Measurements from ENCODE around the gene LRRC37A2.
"Not testable (repeated sequence)": the region's sequence is repeated elsewhere in the genome, so short reads cannot be mapped to it uniquely, and the experiment has no call there.

LRRC37A2 gene

DNA sequence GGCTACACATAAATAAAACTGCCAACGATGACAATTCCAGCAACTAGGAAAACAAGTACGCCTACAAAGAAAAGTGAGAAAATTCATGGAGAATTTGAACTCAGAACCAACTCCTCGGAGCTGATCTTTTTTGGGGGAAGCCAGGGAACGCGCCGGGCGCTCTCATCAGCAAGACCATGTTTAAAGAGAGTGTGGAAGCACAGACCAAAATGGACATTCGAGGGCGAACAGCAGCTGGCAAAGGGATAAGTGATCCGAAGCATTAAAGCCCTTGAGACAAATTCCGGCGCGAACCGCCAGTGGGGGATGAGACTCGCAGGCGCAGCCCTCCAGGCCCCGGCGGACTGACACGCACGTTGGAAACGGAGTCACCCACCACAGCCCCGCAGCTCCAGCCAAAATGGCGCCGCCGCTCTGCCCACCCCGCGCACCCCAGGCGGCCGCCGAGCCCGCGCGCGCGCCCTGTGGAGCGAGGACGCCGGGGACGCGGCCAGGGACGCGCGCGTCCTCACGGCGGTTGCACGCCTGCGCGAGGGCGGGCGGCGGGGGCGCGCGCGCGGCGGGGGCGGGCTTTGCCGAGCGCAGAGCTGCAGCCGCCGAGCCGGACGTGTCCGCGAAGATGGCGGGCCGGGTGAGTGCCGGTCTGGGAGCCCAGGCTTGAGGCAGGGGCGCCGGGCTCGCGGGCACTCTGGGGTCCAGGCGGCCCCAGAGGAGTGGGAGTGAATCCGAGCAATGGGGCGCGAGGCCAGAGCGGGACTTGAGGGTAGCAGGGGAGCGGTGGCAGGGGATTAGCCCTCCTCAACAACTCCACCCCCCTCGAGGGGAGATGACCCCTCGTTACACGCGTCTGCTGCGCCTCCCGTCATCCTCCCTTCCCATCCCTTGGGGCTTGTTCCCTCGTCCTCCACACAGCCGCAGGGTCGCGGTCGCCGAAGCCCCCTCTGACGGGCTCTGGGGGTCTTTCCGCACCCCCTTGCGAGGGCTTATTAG lies 78.2 kb downstream of the LRRC37A2 start, which contains the start of gene NSF:
Gene NSF (plus strand): TSS at position 513 of the 990 bp plus-strand sequence. CDS start 107 bp downstream, at position 620.
- not testable (repeated sequence) for H3K4ac ChIP-seq (ENCODE audit: low read length); H2BK12ac ChIP-seq (ENCODE audit: low read length); H3K23ac ChIP-seq (ENCODE audit: low read depth, low read length, poor library complexity); H4K91ac ChIP-seq (ENCODE audit: low read depth, low read length, poor library complexity); H4K8ac ChIP-seq (ENCODE audit: low read depth, low read length); H3K27ac ChIP-seq (replicated peaks; ENCODE audit: low read length); H3K79me1 ChIP-seq (ENCODE audit: low read depth, low read length); H2BK5ac ChIP-seq (ENCODE audit: low read length); H3K9ac ChIP-seq (ENCODE audit: low read depth, low read length, poor library complexity); DNase-seq (ENCODE audit: low spot score); H2BK120ac ChIP-seq (ENCODE audit: low read depth, low read length); H2AK5ac ChIP-seq (ENCODE audit: low read depth, low read length); H3K4me1 ChIP-seq (ENCODE audit: control insufficient read depth in 2 of 2, insufficient read depth in 1 of 2, low read depth in 1 of 2, low read length in 2 of 2); H2BK15ac ChIP-seq (ENCODE audit: low read length); H3K27me3 ChIP-seq (ENCODE audit: control insufficient read depth in 3 of 3, insufficient read depth in 3 of 3, low read depth in 1 of 3, low read length in 3 of 3); H3K4me2 ChIP-seq (ENCODE audit: insufficient read depth, low read length, poor library complexity, severe bottlenecking); H3K14ac ChIP-seq (ENCODE audit: low read length); H3K18ac ChIP-seq (ENCODE audit: low read length); H3K9me3 ChIP-seq (replicated peaks in 1 of 2; ENCODE audit: control insufficient read depth in 2 of 2, insufficient read depth in 1 of 2, low read depth in 1 of 2, low read length in 2 of 2); H3K36me3 ChIP-seq (replicated peaks in 1 of 2; ENCODE audit: control insufficient read depth in 2 of 2, insufficient read depth in 2 of 2, low read length in 2 of 2); H3K4me3 ChIP-seq (ENCODE audit: low read length in 2 of 2); H2AFZ ChIP-seq (ENCODE audit: low read length)
- WGBS, 2 donors (ENCODE audit: extremely low coverage in 2 of 2, insufficient read length in 2 of 2, insufficient replicate concordance in 1 of 2), result no CpG with 5 or more reads among the region's 95 CpGs

DNA sequence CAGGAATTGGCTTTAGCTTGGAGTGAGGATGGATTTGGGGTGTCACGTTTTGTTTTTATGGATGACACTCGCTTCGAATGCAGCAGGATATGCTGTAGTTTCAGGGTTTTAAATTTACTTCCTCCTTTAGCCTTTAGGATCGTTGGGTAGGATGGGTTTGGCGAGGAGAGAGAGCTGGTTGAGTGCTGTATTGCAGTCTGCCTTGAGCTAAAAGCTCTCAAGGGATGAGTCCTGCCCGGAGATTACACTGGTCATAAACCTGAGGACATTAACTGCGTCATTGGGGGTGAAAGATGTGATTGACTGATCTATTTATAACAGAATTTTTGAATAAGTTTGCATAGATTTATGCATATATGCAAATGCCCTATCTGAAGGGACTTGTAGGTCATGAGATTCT lies 79.1 kb downstream of the LRRC37A2 start:
- not testable (repeated sequence) for H3K4me1 ChIP-seq (ENCODE audit: control insufficient read depth in 2 of 2, insufficient read depth in 1 of 2, low read depth in 1 of 2, low read length in 2 of 2); H3K23ac ChIP-seq (ENCODE audit: low read depth, low read length, poor library complexity); H2BK12ac ChIP-seq (ENCODE audit: low read length); H3K4me2 ChIP-seq (ENCODE audit: insufficient read depth, low read length, poor library complexity, severe bottlenecking); H3K27ac ChIP-seq (replicated peaks; ENCODE audit: low read length); DNase-seq (ENCODE audit: low spot score); H2BK120ac ChIP-seq (ENCODE audit: low read depth, low read length); H4K8ac ChIP-seq (ENCODE audit: low read depth, low read length); H3K9ac ChIP-seq (ENCODE audit: low read depth, low read length, poor library complexity); H2BK5ac ChIP-seq (ENCODE audit: low read length); H4K91ac ChIP-seq (ENCODE audit: low read depth, low read length, poor library complexity); H3K79me1 ChIP-seq (ENCODE audit: low read depth, low read length); H2AK5ac ChIP-seq (ENCODE audit: low read depth, low read length); H3K36me3 ChIP-seq (replicated peaks in 1 of 2; ENCODE audit: control insufficient read depth in 2 of 2, insufficient read depth in 2 of 2, low read length in 2 of 2); H3K4ac ChIP-seq (ENCODE audit: low read length); H3K18ac ChIP-seq (ENCODE audit: low read length); H2BK15ac ChIP-seq (ENCODE audit: low read length); H2AFZ ChIP-seq (ENCODE audit: low read length); H3K27me3 ChIP-seq (ENCODE audit: control insufficient read depth in 3 of 3, insufficient read depth in 3 of 3, low read depth in 1 of 3, low read length in 3 of 3); H3K4me3 ChIP-seq (ENCODE audit: low read length in 2 of 2); H3K9me3 ChIP-seq (replicated peaks in 1 of 2; ENCODE audit: control insufficient read depth in 2 of 2, insufficient read depth in 1 of 2, low read depth in 1 of 2, low read length in 2 of 2); H3K14ac ChIP-seq (ENCODE audit: low read length)
- WGBS, 2 donors (ENCODE audit: extremely low coverage in 2 of 2, insufficient read length in 2 of 2, insufficient replicate concordance in 1 of 2), result no CpG with 5 or more reads among the region's 7 CpGs

DNA sequence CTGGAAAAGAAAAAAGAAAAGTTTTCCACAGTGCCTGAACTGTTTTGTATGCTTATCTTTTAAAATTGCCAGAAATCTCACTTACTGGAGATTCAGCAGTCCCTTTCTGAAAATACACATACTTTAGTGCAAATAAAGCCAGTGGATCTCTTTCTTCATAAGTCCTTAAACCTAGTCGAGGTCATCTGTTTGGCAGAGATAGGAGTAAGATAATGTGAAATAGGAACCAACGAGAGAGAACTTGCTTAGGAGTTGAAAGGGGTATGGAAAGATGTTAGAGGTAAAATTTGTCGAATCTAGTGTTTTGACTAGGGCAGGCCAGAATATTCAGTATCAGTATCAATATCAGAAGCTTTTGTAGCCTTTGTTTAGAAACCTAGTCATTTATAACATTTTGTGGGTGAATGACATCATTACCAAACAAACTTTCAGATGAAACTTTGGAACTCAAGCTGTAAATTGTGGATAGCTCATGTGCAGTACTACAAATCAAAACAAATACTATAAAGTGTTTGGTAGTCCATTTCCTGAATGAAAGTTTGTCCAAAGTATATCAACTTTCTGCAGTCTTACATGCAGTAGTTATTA lies 86.2 kb downstream of the LRRC37A2 start:
- not testable (repeated sequence) for H3K18ac ChIP-seq (ENCODE audit: low read length); H2BK12ac ChIP-seq (ENCODE audit: low read length); H3K27ac ChIP-seq (replicated peaks; ENCODE audit: low read length); H2AFZ ChIP-seq (ENCODE audit: low read length); H2AK5ac ChIP-seq (ENCODE audit: low read depth, low read length); DNase-seq (ENCODE audit: low spot score); H3K4me2 ChIP-seq (ENCODE audit: insufficient read depth, low read length, poor library complexity, severe bottlenecking); H2BK5ac ChIP-seq (ENCODE audit: low read length); H4K8ac ChIP-seq (ENCODE audit: low read depth, low read length); H3K9ac ChIP-seq (ENCODE audit: low read depth, low read length, poor library complexity); H2BK15ac ChIP-seq (ENCODE audit: low read length); H3K4me1 ChIP-seq (ENCODE audit: control insufficient read depth in 2 of 2, insufficient read depth in 1 of 2, low read depth in 1 of 2, low read length in 2 of 2); H3K27me3 ChIP-seq (ENCODE audit: control insufficient read depth in 3 of 3, insufficient read depth in 3 of 3, low read depth in 1 of 3, low read length in 3 of 3); H3K23ac ChIP-seq (ENCODE audit: low read depth, low read length, poor library complexity); H3K14ac ChIP-seq (ENCODE audit: low read length); H3K9me3 ChIP-seq (replicated peaks in 1 of 2; ENCODE audit: control insufficient read depth in 2 of 2, insufficient read depth in 1 of 2, low read depth in 1 of 2, low read length in 2 of 2); H4K91ac ChIP-seq (ENCODE audit: low read depth, low read length, poor library complexity); H3K4me3 ChIP-seq (ENCODE audit: low read length in 2 of 2); H3K79me1 ChIP-seq (ENCODE audit: low read depth, low read length); H2BK120ac ChIP-seq (ENCODE audit: low read depth, low read length); H3K36me3 ChIP-seq (replicated peaks in 1 of 2; ENCODE audit: control insufficient read depth in 2 of 2, insufficient read depth in 2 of 2, low read length in 2 of 2); H3K4ac ChIP-seq (ENCODE audit: low read length)
- no CpG with 5 or more reads among the region's 3 CpGs for WGBS, 2 donors (ENCODE audit: extremely low coverage in 2 of 2, insufficient read length in 2 of 2, insufficient replicate concordance in 1 of 2)

DNA sequence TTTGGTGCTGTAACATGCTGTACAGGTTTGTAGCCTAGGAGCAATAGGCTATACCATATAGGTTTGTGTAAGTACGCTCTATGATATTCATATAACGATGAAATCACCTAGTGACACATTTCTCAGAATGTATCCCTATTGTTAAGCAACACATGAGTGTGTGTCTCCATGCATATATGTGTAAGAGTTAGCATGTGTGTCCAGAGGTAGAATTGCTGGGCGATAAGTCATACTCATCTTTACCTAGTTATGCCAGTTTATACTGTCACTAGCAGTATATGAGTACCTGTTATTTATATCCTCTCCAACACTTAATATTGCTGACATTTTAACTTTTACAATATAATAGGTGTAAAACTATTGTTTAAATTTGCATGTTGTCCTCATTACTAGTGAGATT lies 88.5 kb downstream of the LRRC37A2 start:
- H3K9ac ChIP-seq (ENCODE audit: low read depth, low read length, poor library complexity); H3K14ac ChIP-seq (ENCODE audit: low read length); H3K27me3 ChIP-seq (ENCODE audit: control insufficient read depth in 3 of 3, insufficient read depth in 3 of 3, low read depth in 1 of 3, low read length in 3 of 3); H2AK5ac ChIP-seq (ENCODE audit: low read depth, low read length); H2AFZ ChIP-seq (ENCODE audit: low read length); DNase-seq (ENCODE audit: low spot score); H3K9me3 ChIP-seq (replicated peaks in 1 of 2; ENCODE audit: control insufficient read depth in 2 of 2, insufficient read depth in 1 of 2, low read depth in 1 of 2, low read length in 2 of 2); H2BK12ac ChIP-seq (ENCODE audit: low read length); H4K91ac ChIP-seq (ENCODE audit: low read depth, low read length, poor library complexity); H3K18ac ChIP-seq (ENCODE audit: low read length); H3K4me1 ChIP-seq (ENCODE audit: control insufficient read depth in 2 of 2, insufficient read depth in 1 of 2, low read depth in 1 of 2, low read length in 2 of 2); H3K23ac ChIP-seq (ENCODE audit: low read depth, low read length, poor library complexity); H3K4me3 ChIP-seq (ENCODE audit: low read length in 2 of 2); H2BK5ac ChIP-seq (ENCODE audit: low read length); H3K27ac ChIP-seq (replicated peaks; ENCODE audit: low read length); H2BK120ac ChIP-seq (ENCODE audit: low read depth, low read length); H3K4ac ChIP-seq (ENCODE audit: low read length); H3K79me1 ChIP-seq (ENCODE audit: low read depth, low read length); H3K4me2 ChIP-seq (ENCODE audit: insufficient read depth, low read length, poor library complexity, severe bottlenecking); H2BK15ac ChIP-seq (ENCODE audit: low read length); H4K8ac ChIP-seq (ENCODE audit: low read depth, low read length); H3K36me3 ChIP-seq (replicated peaks in 1 of 2; ENCODE audit: control insufficient read depth in 2 of 2, insufficient read depth in 2 of 2, low read length in 2 of 2): not testable (repeated sequence)
- WGBS, 2 donors (ENCODE audit: extremely low coverage in 2 of 2, insufficient read length in 2 of 2, insufficient replicate concordance in 1 of 2), result no CpG with 5 or more reads among the region's 3 CpGs
